IMR-90 (cell line): ENCODE measurements around the gene PRSS33. TPM values are rescaled to one million over a fixed set of nuclear protein-coding genes. Genes with fewer than 3 reads are reported as not detected.

ENCODE experiments used
- ATAC-seq: fragments of 200-7000 bp; cut with Tn5 transposase; 2 replicates; pipeline ENCODE4 v1.9.1; 2020; ENCODE audit warnings: low read depth, mild to moderate bottlenecking, moderate library complexity
- BruUV-seq: library from RNA; stranded (reverse); fragments of 400-500 nt; replicated peaks from 2 replicates; lab custom pipeline; 2021; lab: Mats Ljungman, UMichigan
- CTCF ChIA-PET: fragments of 300-600 bp; formaldehyde crosslinking; extraction: SDS; loops from one replicate; lab custom pipeline; 2021; ENCODE audit warnings: antibody characterized with exemption; lab: Yijun Ruan, JAX
- POLR2A ChIA-PET: fragments of 300-600 bp; sonication (Branson Sonifier 250); formaldehyde crosslinking; loops from one replicate; lab custom pipeline; 2022; ENCODE audit warnings: antibody characterized with exemption; ENCODE audit not compliant: unreplicated experiment; lab: Charles Lee
- DNase-seq: peaks from one replicate; pipeline ENCODE4 v3.0.0; 2013
- H2AFZ ChIP-seq: replicated peaks from 2 replicates; pipeline ENCODE3; 2013; ENCODE audit warnings: low read length, mild to moderate bottlenecking; ENCODE audit not compliant: poor library complexity
- H2AK5ac ChIP-seq: 2 replicates; pipeline ENCODE4 v1.6.1; 2013; ENCODE audit warnings: low read depth, low read length, inconsistent platforms
- H2AK9ac ChIP-seq: replicated peaks from 2 replicates; pipeline ENCODE3; 2013; ENCODE audit warnings: mild to moderate bottlenecking, low read depth, low read length, moderate library complexity; ENCODE audit not compliant: poor library complexity
- H2BK120ac ChIP-seq: 2 replicates; pipeline ENCODE4 v1.6.1; 2013; ENCODE audit warnings: low read depth, low read length, inconsistent platforms
- H2BK15ac ChIP-seq: 3 replicates; pipeline ENCODE4 v1.6.1; 2013; ENCODE audit warnings: low read depth, low read length, inconsistent platforms
- H2BK20ac ChIP-seq: 2 replicates; pipeline ENCODE4 v1.6.1; 2013; ENCODE audit warnings: low read depth, mild to moderate bottlenecking, inconsistent platforms, low read length, moderate library complexity
- H2BK5ac ChIP-seq: 2 replicates; pipeline ENCODE4 v1.6.1; 2013; ENCODE audit warnings: mild to moderate bottlenecking, low read depth, low read length, inconsistent platforms; ENCODE audit not compliant: poor library complexity, severe bottlenecking
- H3K14ac ChIP-seq: replicated peaks from 2 replicates; pipeline ENCODE4 v1.6.1; 2013; ENCODE audit warnings: low read depth, low read length, inconsistent platforms
- H3K18ac ChIP-seq: 2 replicates; pipeline ENCODE4 v1.6.1; 2013; ENCODE audit warnings: low read depth, low read length, control low read depth
- H3K23ac ChIP-seq: 2 replicates; pipeline ENCODE4 v1.6.1; 2013; ENCODE audit warnings: low read depth, low read length, inconsistent platforms
- H3K27ac ChIP-seq: 2 replicates; pipeline ENCODE4 v1.5.1; 2013; ENCODE audit warnings: mild to moderate bottlenecking, control low read depth, low read length; ENCODE audit not compliant: insufficient read depth
- H3K27me3 ChIP-seq: 2 replicates; pipeline ENCODE4 v1.6.1; 2013; ENCODE audit warnings: low read length; ENCODE audit not compliant: control insufficient read depth, insufficient read depth
- H3K36me3 ChIP-seq: 2 replicates; pipeline ENCODE4 v1.6.1; 2013; ENCODE audit warnings: low read length, mixed read lengths; ENCODE audit not compliant: control insufficient read depth, insufficient read depth
- H3K4ac ChIP-seq: 2 replicates; pipeline ENCODE4 v1.6.1; 2013; ENCODE audit warnings: low read depth, low read length, inconsistent platforms
- H3K4me1 ChIP-seq: 2 replicates; pipeline ENCODE4 v1.6.1; 2013; ENCODE audit warnings: low read length, mixed read lengths; ENCODE audit not compliant: control insufficient read depth, insufficient read depth
- H3K4me2 ChIP-seq: 2 replicates; pipeline ENCODE4 v1.6.1; 2013; ENCODE audit warnings: low read depth, mild to moderate bottlenecking, control low read depth, low read length, moderate library complexity
- H3K4me3 ChIP-seq: 2 replicates; pipeline ENCODE4 v1.5.1; 2013; ENCODE audit warnings: low read depth, mild to moderate bottlenecking, control low read depth, low read length, moderate library complexity; ENCODE audit not compliant: insufficient read depth
- H3K56ac ChIP-seq: 2 replicates; pipeline ENCODE4 v1.6.1; 2013; ENCODE audit warnings: low read length, inconsistent platforms; ENCODE audit not compliant: insufficient read depth; ENCODE audit errors: extremely low read depth
- H3K79me1 ChIP-seq, 2 experiments: 2 replicates each; pipeline ENCODE4 v1.6.1; 2013; ENCODE audit warnings: low read length in 2 of 2, inconsistent platforms in 1 of 2, low read depth in 1 of 2
- H3K9ac ChIP-seq: 2 replicates; pipeline ENCODE4 v1.6.1; 2013; ENCODE audit warnings: low read depth, low read length, control low read depth
- H3K9me1 ChIP-seq: 2 replicates; pipeline ENCODE4 v1.6.1; 2013; ENCODE audit warnings: low read length, inconsistent platforms; ENCODE audit not compliant: insufficient read depth
- H3K9me3 ChIP-seq: 2 replicates; pipeline ENCODE4 v1.6.1; 2013; ENCODE audit warnings: low read length; ENCODE audit not compliant: control insufficient read depth, insufficient read depth
- H4K20me1 ChIP-seq: 2 replicates; pipeline ENCODE4 v1.6.1; 2013; ENCODE audit warnings: low read length, inconsistent platforms; ENCODE audit not compliant: insufficient read depth
- H4K5ac ChIP-seq: 2 replicates; pipeline ENCODE4 v1.6.1; 2013; ENCODE audit warnings: mild to moderate bottlenecking, low read depth, low read length, control low read depth
- H4K8ac ChIP-seq, 2 experiments: 2 replicates each; pipeline ENCODE4 v1.6.1; 2013; ENCODE audit warnings: low read depth in 2 of 2, low read length in 2 of 2, control low read depth in 1 of 2, inconsistent platforms in 1 of 2
- H4K91ac ChIP-seq: 2 replicates; pipeline ENCODE4 v1.6.1; 2013; ENCODE audit warnings: low read depth, low read length, inconsistent platforms; ENCODE audit not compliant: insufficient read depth
- BHLHE40 ChIP-seq: fragments of 150-350 bp; IDR thresholded peaks from 2 replicates; pipeline ENCODE4 v1.6.1; 2016; ENCODE audit warnings: mild to moderate bottlenecking, low read depth, low read length
- CEBPB ChIP-seq: IDR thresholded peaks from 2 replicates; pipeline ENCODE4 v1.6.1; 2012; ENCODE audit warnings: low read depth, low read length, improper control_type of control experiment
- CHD1 ChIP-seq: IDR thresholded peaks from 2 replicates; pipeline ENCODE4 v1.6.1; 2012; ENCODE audit warnings: low read depth, low read length, improper control_type of control experiment
- CTCF ChIP-seq: conservative IDR thresholded peaks from 2 replicates; pipeline ENCODE4 v1.5.1; 2012; ENCODE audit warnings: mild to moderate bottlenecking, low read depth, low read length, improper control_type of control experiment
- ELK1 ChIP-seq: fragments of 150-350 bp; IDR thresholded peaks from 2 replicates; pipeline ENCODE4 v1.6.1; 2016; ENCODE audit warnings: low read depth, mild to moderate bottlenecking, low read length, moderate library complexity, borderline replicate concordance
- FOS ChIP-seq: fragments of 150-350 bp; IDR thresholded peaks from 2 replicates; pipeline ENCODE4 v1.6.1; 2016; ENCODE audit warnings: low read depth, low read length
- MAFK ChIP-seq: IDR thresholded peaks from 2 replicates; pipeline ENCODE4 v1.6.1; 2012; ENCODE audit warnings: low read depth, low read length, improper control_type of control experiment
- MAZ ChIP-seq: IDR thresholded peaks from 2 replicates; pipeline ENCODE4 v1.6.1; 2012; ENCODE audit warnings: low read depth, mild to moderate bottlenecking, low read length, improper control_type of control experiment, moderate library complexity, borderline replicate concordance
- MXI1 ChIP-seq: IDR thresholded peaks from 2 replicates; pipeline ENCODE4 v1.6.1; 2012; ENCODE audit warnings: low read depth, mild to moderate bottlenecking, low read length, moderate library complexity, borderline replicate concordance
- POLR2A ChIP-seq: IDR thresholded peaks from 2 replicates; pipeline ENCODE4 v1.6.1; 2012; ENCODE audit warnings: mild to moderate bottlenecking, low read depth, low read length
- RAD21 ChIP-seq: IDR thresholded peaks from 2 replicates; pipeline ENCODE4 v1.6.1; 2012; ENCODE audit warnings: low read length, improper control_type of control experiment
- SMC3 ChIP-seq: fragments of 150-350 bp; IDR thresholded peaks from 2 replicates; pipeline ENCODE4 v1.6.1; 2016; ENCODE audit warnings: low read depth, mild to moderate bottlenecking, antibody characterized with exemption, low read length, moderate library complexity
- USF2 ChIP-seq: fragments of 150-350 bp; IDR thresholded peaks from 2 replicates; pipeline ENCODE4 v1.6.1; 2017; ENCODE audit warnings: mild to moderate bottlenecking, antibody characterized with exemption, low read length, low read depth
- WGBS, 2 experiments: methylation state at CpG; one replicate each; pipeline versions ENCODE4 v1.1.5 to v1.1.7; 2013; ENCODE audit warnings: missing lambda C conversion rate in 2 of 2; ENCODE audit not compliant: insufficient read length in 1 of 2; ENCODE audit errors: extremely low coverage in 2 of 2; 5-methylcytosine and 5-hydroxymethylcytosine counted together
- dilution Hi-C: fragments of 300-500 bp; cut with HindIII; formaldehyde crosslinking; loops from one replicate; pipeline ENCODE4 v1.14.3; 2018; ENCODE audit warnings: low sequenced_read_pairs; ENCODE audit not compliant: unreplicated experiment
- in situ Hi-C: fragments of 300-500 bp; cut with MboI; formaldehyde crosslinking; loops from 3 replicates; pipeline ENCODE4 v1.14.3; 2019; ENCODE audit warnings: low sequenced_read_pairs, inconsistent platforms, mixed read lengths
- intact Hi-C: fragments of 100-400 bp; cut with micrococcal nuclease; formaldehyde crosslinking; loops from 2 replicates; pipeline ENCODE4 v1.10.0; 2022
- polyA plus RNA-seq, 3 experiments: library from polyadenylated mRNA; depleted of rRNA; stranded (reverse); fragments of >200 nt; gene quantifications; 2 replicates each; pipeline ENCODE4 v1.2.3, GENCODE V29; 2012; ENCODE audit warnings: low replicate concordance in 1 of 3
- total RNA-seq: library from RNA; depleted of rRNA; stranded (reverse); fragments of >200 nt; gene quantifications from 2 replicates; pipeline ENCODE4 v1.2.3, GENCODE V29; 2012

Gene PRSS33
- total and polyA plus RNA-seq, 2 of the 4 experiments (the other 2 are of a cell fraction), result not detected

DNA sequence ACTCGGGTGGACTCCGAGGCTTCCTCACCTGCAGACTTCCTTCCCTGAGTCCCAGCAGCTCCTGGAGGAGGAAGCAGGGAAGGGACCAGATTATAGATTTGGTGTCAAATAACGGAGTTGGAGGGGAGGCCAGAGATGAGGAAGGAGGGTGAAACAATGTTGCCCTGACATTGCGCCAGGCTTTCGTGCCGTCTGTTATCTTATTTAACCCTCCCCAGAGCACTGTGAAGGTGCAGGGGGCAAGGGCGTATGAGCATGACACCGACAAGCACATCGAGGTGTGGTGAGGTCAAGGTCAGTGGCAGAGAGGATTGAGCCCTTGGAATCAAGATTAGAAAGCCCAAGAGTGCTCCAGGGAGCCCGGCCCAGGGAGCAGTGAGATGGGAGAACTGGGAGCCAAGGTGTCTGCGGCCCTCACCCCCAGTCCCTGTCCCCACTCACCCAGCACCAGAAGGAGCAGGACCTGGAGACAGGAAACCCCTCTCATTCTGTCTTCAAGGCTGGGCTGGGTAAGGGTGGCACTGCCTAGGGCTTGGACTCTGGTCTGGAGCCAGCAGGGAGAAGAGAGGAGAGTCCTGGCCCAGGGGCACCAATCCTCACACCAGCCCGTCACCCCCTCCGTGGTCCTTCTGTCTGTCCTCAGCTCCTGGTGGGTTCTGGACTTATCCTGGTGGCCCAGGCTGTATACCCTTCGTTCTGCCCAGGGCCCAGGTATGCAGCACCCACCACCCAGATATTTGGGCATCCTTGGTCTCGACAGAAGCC lies 1.1 kb downstream of the PRSS33 start:
- Histone ChIP-seq H4K8ac (no peak overlapping the region), H2BK20ac (no peak overlapping the region), H3K14ac (no peak overlapping the region), H4K20me1 (no peaks in the 10 kb centered on the region), H2AFZ (no peak overlapping the region), H3K23ac (no peak overlapping the region), H2BK120ac (no peak overlapping the region), H2BK5ac (no peak overlapping the region), H3K4me1 (no peaks in the 10 kb centered on the region), H4K5ac (no peak overlapping the region), H3K9ac (no peak overlapping the region), H3K4me3 (no peak overlapping the region), H2AK5ac (no peak overlapping the region), H3K18ac (no peak overlapping the region), H3K36me3 (no peaks in the 10 kb centered on the region), H4K91ac (no peak overlapping the region), H3K9me3 (no peaks in the 10 kb centered on the region), H3K56ac (no peak overlapping the region), H3K27ac (no peak overlapping the region), H2BK15ac (no peak overlapping the region), H2AK9ac (no peak overlapping the region), H3K9me1 (no peaks in the 10 kb centered on the region), H3K4ac (no peak overlapping the region), H3K79me1 (no peaks in the 10 kb centered on the region), H3K27me3 (peaks cover 66% of the 10 kb centered on the region), H3K4me2 (no peak overlapping the region)
- intact Hi-C loops (no loop called here), dilution Hi-C loops (no loop called here), in situ Hi-C loops (no loop called here)
- ATAC-seq (no peak), DNase-seq (no peak)
- 35% methylated on average over 4 of the region's 15 CpGs; no CpG with 5 or more reads in 1 of the 2 experiments for WGBS, 2 experiments
- ChIA-PET CTCF (no interaction called here), POLR2A (no interaction called here)
- TF ChIP-seq MXI1 (no peak), FOS (no peak), BHLHE40 (no peak), CEBPB (no peak), CTCF (no peak), ELK1 (no peak), RAD21 (no peak), MAZ (no peak), SMC3 (no peak), POLR2A (no peak), CHD1 (no peak), MAFK (no peak), USF2 (no peak)
- BruUV-seq, result no TSS peak
